Muscle of back (tissue), 11 donors: ENCODE data around the gene CYFIP1. TPM values are rescaled to one million over a fixed set of nuclear protein-coding genes. Genes with fewer than 3 reads are reported as not detected.
A peak's percentile ranks its signal among the peaks of the same experiment; 100 is the strongest.

Experiments used
- DNase-seq, 3 donors: peaks; one replicate each; pipeline versions ENCODE4 v3.0.0 to v3.0.0-alpha.2; 2013
- polyA plus RNA-seq, 10 donors: library from polyadenylated mRNA; unstranded; fragments of 120-200 nt; gene quantifications; one replicate each; pipeline ENCODE4 v1.2.1, GENCODE V29; 2013; ENCODE audit not compliant: insufficient read length in 10 of 10

The CYFIP1 gene
- polyA plus RNA-seq, 10 donors: 48.3 to 70.1 (median 55.6) TPM

GRCh38 chr15:22951381-22952280 lies 28.5 kb downstream of the CYFIP1 start:
- DNase-seq: no peak

- no peak for DNase-seq
These were observed 29.2 kb downstream of the CYFIP1 start for GRCh38 chr15:22951031-22951380.

- no peak for DNase-seq
These were observed 29.7 kb downstream of the CYFIP1 start for GRCh38 chr15:22950256-22950990.

- peak; percentile 45 to 61 (median 51) for DNase-seq
These were observed 31.1 kb downstream of the CYFIP1 start for GRCh38 chr15:22949074-22949547.

- no peak for DNase-seq
These were observed 32.1 kb downstream of the CYFIP1 start for GRCh38 chr15:22948056-22948455.

- no peak for DNase-seq
These were observed 32.8 kb downstream of the CYFIP1 start for GRCh38 chr15:22947101-22948000.

- no peak for DNase-seq
These were observed 35.1 kb downstream of the CYFIP1 start for GRCh38 chr15:22945071-22945470.

GRCh38 chr15:22944651-22945050 lies 35.5 kb downstream of the CYFIP1 start:
- no peak for DNase-seq

GRCh38 chr15:22942877-22943276 lies 37.3 kb downstream of the CYFIP1 start:
- no peak for DNase-seq

GRCh38 chr15:22942306-22942855 lies 37.8 kb downstream of the CYFIP1 start:
- no peak for DNase-seq

GRCh38 chr15:22941179-22941578 lies 39.0 kb downstream of the CYFIP1 start:
- DNase-seq: no peak

- DNase-seq: no peak
These were observed 40.5 kb downstream of the CYFIP1 start for GRCh38 chr15:22939652-22940061.

- no peak for DNase-seq
These were observed 41.1 kb downstream of the CYFIP1 start for GRCh38 chr15:22939051-22939450.

- DNase-seq: no peak
These were observed 43.3 kb downstream of the CYFIP1 start for GRCh38 chr15:22936577-22937472.

- no peak for DNase-seq
These were observed 46.5 kb downstream of the CYFIP1 start for GRCh38 chr15:22933641-22934061.

GRCh38 chr15:22931784-22932536 lies 48.2 kb downstream of the CYFIP1 start:
- no peak for DNase-seq

GRCh38 chr15:22930782-22931484 lies 49.2 kb downstream of the CYFIP1 start:
- peak in 2 of 3 donors; percentile 17 to 41 for DNase-seq

- no peak for DNase-seq
These were observed 52.4 kb downstream of the CYFIP1 start for GRCh38 chr15:22927761-22928160.

GRCh38 chr15:22925875-22926274 lies 54.3 kb downstream of the CYFIP1 start:
- no peak for DNase-seq
